ENCODE results near the gene TPP1.

DNA sequence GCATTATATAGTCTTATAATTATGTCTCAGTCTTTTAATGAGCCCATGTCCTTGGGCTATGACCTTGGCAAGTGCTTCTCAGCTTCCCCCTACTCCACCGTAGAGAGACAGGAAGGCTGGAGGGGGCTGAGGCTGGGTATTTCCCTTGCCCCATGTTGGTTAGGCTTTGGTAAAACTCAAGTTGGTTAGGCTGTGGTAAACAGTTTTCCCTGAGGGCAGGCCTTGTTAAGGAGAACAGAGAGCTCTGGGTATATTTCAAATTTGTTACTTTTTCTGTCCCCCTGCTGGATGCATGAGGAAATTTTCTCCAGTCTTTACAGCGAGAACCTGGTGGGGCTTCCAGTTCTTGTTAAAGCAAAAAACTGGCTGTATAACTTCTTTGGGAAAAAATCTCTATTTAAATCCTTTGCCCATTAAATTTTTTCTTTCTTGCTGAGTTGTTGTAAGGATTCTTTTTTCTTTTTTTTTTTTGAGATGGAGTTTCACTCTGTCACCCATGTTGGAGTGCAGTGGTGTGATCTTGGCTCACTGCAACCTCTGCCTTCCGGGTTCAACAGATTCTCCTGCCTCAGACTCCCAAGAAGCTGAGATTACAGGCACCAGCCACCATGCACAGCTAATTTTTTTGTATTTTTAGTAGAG is 48.6 kb upstream of the TPP1 start:
- TF ChIP-seq, protein P1, sequence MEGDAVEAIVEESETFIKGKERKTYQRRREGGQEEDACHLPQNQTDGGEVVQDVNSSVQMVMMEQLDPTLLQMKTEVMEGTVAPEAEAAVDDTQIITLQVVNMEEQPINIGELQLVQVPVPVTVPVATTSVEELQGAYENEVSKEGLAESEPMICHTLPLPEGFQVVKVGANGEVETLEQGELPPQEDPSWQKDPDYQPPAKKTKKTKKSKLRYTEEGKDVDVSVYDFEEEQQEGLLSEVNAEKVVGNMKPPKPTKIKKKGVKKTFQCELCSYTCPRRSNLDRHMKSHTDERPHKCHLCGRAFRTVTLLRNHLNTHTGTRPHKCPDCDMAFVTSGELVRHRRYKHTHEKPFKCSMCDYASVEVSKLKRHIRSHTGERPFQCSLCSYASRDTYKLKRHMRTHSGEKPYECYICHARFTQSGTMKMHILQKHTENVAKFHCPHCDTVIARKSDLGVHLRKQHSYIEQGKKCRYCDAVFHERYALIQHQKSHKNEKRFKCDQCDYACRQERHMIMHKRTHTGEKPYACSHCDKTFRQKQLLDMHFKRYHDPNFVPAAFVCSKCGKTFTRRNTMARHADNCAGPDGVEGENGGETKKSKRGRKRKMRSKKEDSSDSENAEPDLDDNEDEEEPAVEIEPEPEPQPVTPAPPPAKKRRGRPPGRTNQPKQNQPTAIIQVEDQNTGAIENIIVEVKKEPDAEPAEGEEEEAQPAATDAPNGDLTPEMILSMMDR (optimal IDR thresholded peaks at IDR 0.05 in 1 of 3, IDR thresholded peaks at IDR 0.05 in 1 of 3, conservative IDR thresholded peaks at IDR 0.05 in 1 of 3; ENCODE audit: extremely low read depth in 1 of 3, insufficient read depth in 2 of 3, low read length in 3 of 3) = peak; percentile 3 to 58 (median 40)
- no peak for TF ChIP-seq EZH2 (IDR thresholded peaks at IDR 0.05; ENCODE audit: low read length)

Data from keratinocyte (primary cell).